NCI-H748 (cell line): ENCODE results near the gene PTPRN2.
A peak's percentile ranks its signal among the peaks of the same experiment; 100 is the strongest.

Source experiments
- DNase-seq: peaks from one replicate; lab custom pipeline; 2025; ENCODE audit not compliant: unreplicated experiment; lab: John Stamatoyannopoulos, UW

PTPRN2 gene

DNA sequence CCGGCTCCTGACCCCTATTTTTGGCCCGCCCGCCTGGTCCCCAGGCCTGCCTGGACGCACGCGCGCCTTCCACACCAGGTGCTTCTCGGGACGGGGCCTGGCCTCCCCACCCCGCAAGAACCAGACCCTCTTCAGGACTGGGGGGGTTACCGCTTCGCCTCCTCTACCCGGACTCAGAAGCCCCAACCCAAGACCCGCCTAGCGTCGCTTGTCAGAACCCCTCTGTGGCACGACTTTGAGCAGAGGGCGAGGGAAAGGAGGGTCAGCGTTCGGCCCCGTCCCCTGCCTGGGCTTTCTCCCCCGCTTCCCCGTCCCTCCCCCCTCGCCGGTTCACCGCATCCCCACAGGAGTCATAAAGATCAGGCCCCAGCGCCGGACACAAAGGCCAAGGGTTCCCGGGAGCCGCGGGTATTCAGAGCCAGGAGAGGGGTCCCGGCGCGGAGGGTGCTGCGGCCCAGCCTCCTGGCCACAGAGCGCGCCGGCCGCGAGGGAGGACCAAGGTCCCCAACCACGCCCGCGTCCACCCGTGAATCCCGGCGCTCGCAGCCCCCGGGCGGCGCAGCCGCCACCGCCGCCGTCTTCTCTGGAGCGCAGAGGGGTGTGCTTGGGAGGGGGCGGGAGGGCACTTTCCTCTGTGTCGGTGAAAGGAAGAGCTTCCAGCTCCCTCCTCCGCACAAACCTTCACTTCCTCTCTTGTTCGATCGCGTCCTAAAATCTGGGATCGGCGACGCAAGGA, 898.9 kb downstream of the PTPRN2 start:
- no peak for DNase-seq

- no peak for DNase-seq
These were observed 899.6 kb downstream of the PTPRN2 start for GRCh38 chr7:157687845-157688532.

- no peak for DNase-seq
These were observed 900.5 kb downstream of the PTPRN2 start for GRCh38 chr7:157687158-157687557.

GRCh38 chr7:157686285-157686894, 901.2 kb downstream of the PTPRN2 start:
- DNase-seq: no peak

- DNase-seq: no peak
These were observed 902.0 kb downstream of the PTPRN2 start for GRCh38 chr7:157685430-157686284.

DNA sequence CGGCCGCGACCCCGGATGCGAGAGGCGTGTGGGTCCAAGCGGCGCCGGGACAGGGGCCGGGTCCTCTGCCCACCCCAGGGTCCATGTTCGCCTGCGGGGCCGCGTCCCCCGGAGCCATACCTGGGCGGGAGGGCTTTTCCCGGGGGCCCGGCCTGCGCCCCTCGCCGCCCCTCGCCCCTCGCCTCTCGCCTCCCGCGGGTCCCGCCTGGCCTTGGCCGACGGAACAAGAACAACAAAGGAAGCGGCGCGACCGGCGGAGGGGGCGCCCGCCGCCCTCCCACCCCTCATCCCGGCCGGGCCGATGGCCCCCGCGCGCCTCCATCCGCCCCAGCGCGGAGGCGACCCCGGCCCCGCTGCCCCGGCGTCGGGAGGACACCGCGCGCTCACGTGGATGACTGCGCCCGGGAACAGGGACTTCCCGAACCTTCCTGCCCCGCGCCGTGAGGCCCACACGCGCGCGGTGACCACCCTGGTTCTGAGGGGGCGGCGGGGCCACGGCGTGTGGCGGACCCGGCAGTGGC, 902.7 kb downstream of the PTPRN2 start:
- no peak for DNase-seq

GRCh38 chr7:157684157-157684908, 903.3 kb downstream of the PTPRN2 start:
- peak; percentile 55 for DNase-seq

GRCh38 chr7:157683747-157684156, 903.9 kb downstream of the PTPRN2 start:
- DNase-seq: no peak

DNA sequence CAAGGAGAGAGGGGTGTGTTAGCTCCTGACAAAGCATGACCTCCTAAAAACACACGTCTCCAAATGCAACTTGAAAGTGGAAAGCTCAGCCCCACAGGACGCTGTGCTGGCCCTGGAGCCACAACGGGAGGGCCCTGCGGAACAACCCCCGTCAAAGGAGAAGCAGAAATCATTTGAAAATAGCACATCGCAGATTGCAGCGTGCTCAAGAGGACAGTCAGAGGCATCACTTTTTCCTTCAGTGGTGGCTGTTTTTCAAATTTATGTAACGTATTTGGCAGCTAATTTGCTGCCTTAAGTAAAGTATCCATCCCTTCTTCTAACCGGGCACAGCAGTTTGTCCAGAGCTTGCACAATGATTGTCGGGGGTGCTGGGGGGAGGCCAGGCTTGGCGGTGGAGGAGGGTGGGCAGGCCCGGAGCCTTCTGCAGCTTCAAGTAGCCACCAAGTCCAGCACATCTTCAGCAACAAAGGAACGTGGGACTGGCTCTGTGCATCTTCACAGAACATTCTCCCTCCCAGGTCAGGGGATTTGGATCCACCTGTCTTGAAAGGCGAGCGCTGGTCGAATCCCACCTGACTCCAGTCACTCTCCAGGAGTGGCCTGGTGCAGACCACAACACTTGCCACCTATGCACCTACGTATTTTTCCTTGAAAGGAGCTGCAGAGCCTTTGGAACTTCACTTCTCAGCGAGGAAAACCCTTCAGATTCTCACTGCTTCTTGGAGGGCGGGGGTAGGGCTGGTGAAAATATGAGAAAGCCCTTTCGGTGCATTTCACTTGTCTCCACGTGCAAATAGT, 904.5 kb downstream of the PTPRN2 start:
- DNase-seq: no peak

- no peak for DNase-seq
These were observed 905.3 kb downstream of the PTPRN2 start for GRCh38 chr7:157682064-157682945.

GRCh38 chr7:157679607-157680006, 908.0 kb downstream of the PTPRN2 start:
- no peak for DNase-seq

- no peak for DNase-seq
These were observed 909.1 kb downstream of the PTPRN2 start for GRCh38 chr7:157678501-157678900.

- DNase-seq: no peak
These were observed 911.0 kb downstream of the PTPRN2 start for GRCh38 chr7:157676456-157677255.

- peak; percentile 42 for DNase-seq
These were observed 911.6 kb downstream of the PTPRN2 start for GRCh38 chr7:157676001-157676400.

GRCh38 chr7:157675427-157675927, 912.1 kb downstream of the PTPRN2 start:
- DNase-seq: no peak

DNA sequence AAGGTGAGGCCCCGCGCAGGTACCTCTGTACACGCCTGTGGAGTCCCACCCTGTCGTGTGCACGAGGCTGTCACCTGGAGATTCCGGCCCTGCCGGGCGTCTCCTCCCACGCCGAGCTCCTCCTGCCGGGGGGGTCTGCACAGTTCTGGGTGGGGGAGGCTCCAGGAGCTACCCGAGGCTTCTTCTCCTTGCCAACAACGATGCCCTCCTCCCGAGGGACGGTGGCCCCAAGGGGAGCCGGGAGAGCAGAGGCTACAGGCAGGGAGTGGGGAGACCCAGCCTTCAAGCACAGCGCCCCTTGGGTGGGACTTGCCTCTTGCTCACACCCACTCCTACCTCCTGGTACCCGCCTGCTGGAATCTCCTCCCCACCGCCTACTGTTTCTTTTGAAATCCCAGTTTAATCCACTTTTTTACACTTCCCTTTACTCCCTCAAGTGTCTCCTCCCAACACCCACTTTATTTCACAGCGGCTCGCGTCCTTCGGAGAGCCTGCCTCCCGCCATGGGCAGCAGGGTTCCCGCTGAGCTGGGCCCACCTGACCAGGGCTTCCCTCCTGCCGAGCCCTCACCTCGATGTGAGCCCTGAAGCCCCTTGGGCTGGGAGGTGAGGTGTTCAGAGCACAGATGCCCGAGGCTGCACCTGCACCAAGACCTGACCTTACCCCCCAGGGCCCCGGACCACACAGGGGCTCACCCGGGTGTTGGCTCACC, 912.8 kb downstream of the PTPRN2 start:
- no peak for DNase-seq
